Left renal cortex interstitium (tissue), 4 donors: ENCODE results near the gene DENND1A. TPM values are rescaled to one million over a fixed set of nuclear protein-coding genes. Genes with fewer than 3 reads are reported as not detected.

Experiments
- DNase-seq, 4 donors: peaks; one replicate each; pipeline ENCODE4 v3.0.0-alpha.2; 2013; ENCODE audit warnings: low read depth in 4 of 4, low spot score in 2 of 4, missing footprints in 1 of 4
- polyA plus RNA-seq, 4 donors: library from polyadenylated mRNA; unstranded; fragments of 120-200 nt; gene quantifications; one replicate each; pipeline ENCODE4 v1.2.1, GENCODE V29; 2013; ENCODE audit not compliant: insufficient read length in 4 of 4

Gene DENND1A
- polyA plus RNA-seq, 4 donors, result 19.1 to 24.5 (median 22.8) TPM

- no peak for DNase-seq
These were observed 575.8 kb downstream of the DENND1A start for GRCh38 chr9:123353984-123354591.

- DNase-seq, result no peak
These were observed 576.9 kb downstream of the DENND1A start for GRCh38 chr9:123353041-123353440.

- DNase-seq, result no peak
These were observed 579.2 kb downstream of the DENND1A start for GRCh38 chr9:123350590-123351310.

- no peak for DNase-seq
These were observed 580.0 kb downstream of the DENND1A start for GRCh38 chr9:123349691-123350480.

- DNase-seq, result no peak
These were observed 580.9 kb downstream of the DENND1A start for GRCh38 chr9:123349033-123349432.

- no peak for DNase-seq
These were observed 581.5 kb downstream of the DENND1A start for GRCh38 chr9:123348317-123348992.

- no peak for DNase-seq
These were observed 582.5 kb downstream of the DENND1A start for GRCh38 chr9:123347289-123348060.

- no peak for DNase-seq
These were observed 583.1 kb downstream of the DENND1A start for GRCh38 chr9:123346826-123347225.

- no peak for DNase-seq
These were observed 583.9 kb downstream of the DENND1A start for GRCh38 chr9:123346026-123346425.

GRCh38 chr9:123345567-123345955, 584.4 kb downstream of the DENND1A start:
- no peak for DNase-seq

GRCh38 chr9:123344192-123344949, 585.6 kb downstream of the DENND1A start:
- DNase-seq, result no peak

GRCh38 chr9:123343443-123344191, 586.3 kb downstream of the DENND1A start:
- no peak for DNase-seq

GRCh38 chr9:123342247-123342646, 587.7 kb downstream of the DENND1A start:
- no peak for DNase-seq

- DNase-seq, result no peak
These were observed 588.1 kb downstream of the DENND1A start for GRCh38 chr9:123341816-123342215.

GRCh38 chr9:123339666-123340510, 590.0 kb downstream of the DENND1A start:
- DNase-seq, result no peak

GRCh38 chr9:123338710-123339665, 590.9 kb downstream of the DENND1A start:
- no peak for DNase-seq

- DNase-seq, result no peak
These were observed 592.0 kb downstream of the DENND1A start for GRCh38 chr9:123337971-123338370.
